ENCODE data around the gene COL13A1. TPM values are rescaled to one million over a fixed set of nuclear protein-coding genes. Genes with fewer than 3 reads are reported as not detected.

COL13A1 gene
- total and polyA plus RNA-seq, 2 donors (not counting 1 experiment from before 2014, with no cell fraction given) = 5.7 to 7.4 TPM

GRCh38 chr10:69880301-69881081 is 78.8 kb downstream of the COL13A1 start:
- no peaks in the 10 kb centered on the region for H3K79me2 ChIP-seq (ENCODE audit: control insufficient read depth, insufficient read depth, low read length)
- no peak overlapping the region for H3K4me2 ChIP-seq (ENCODE audit: extremely low read depth, insufficient read depth, low read length)
- no peaks in the 10 kb centered on the region for H3K9me3 ChIP-seq (ENCODE audit: control insufficient read depth, insufficient read depth, low read depth, low read length)
- peaks cover 2% of the 10 kb centered on the region for H3K4me1 ChIP-seq (ENCODE audit: control insufficient read depth, extremely low read depth, insufficient read depth, low read length)
- TF ChIP-seq CTCF (conservative IDR thresholded peaks at IDR 0.05 in 1 of 2, IDR thresholded peaks at IDR 0.05 in 1 of 2; ENCODE audit: low read depth in 1 of 2, low read length in 2 of 2) = no peak
- no peak for TF ChIP-seq EZH2 (IDR thresholded peaks at IDR 0.05; ENCODE audit: low read length, missing control alignments)
- no peak overlapping the region for H3K9ac ChIP-seq (ENCODE audit: insufficient read depth, low read length)
- no peak overlapping the region for H3K27ac ChIP-seq (ENCODE audit: insufficient read depth, low read length)
- no peaks in the 10 kb centered on the region for H3K27me3 ChIP-seq (ENCODE audit: control insufficient read depth, insufficient read depth, low read length)
- DNase-seq (ENCODE audit: low read depth in 2 of 2) = no peak
- no peak overlapping the region for H3K4me3 ChIP-seq (replicated peaks in 1 of 4; ENCODE audit: control extremely low read depth in 1 of 4, insufficient read depth in 1 of 4, low read depth in 3 of 4, low read length in 4 of 4)
- no peaks in the 10 kb centered on the region for H3K36me3 ChIP-seq (ENCODE audit: control insufficient read depth, insufficient read depth, low read length)
- H2AFZ ChIP-seq (ENCODE audit: low read length) = no peak overlapping the region
- H4K20me1 ChIP-seq (ENCODE audit: control insufficient read depth, extremely low read depth, insufficient read depth, low read length) = no peaks in the 10 kb centered on the region

- no peak for DNase-seq (ENCODE audit: low read depth in 2 of 2)
- Histone ChIP-seq H4K20me1 (ENCODE audit: control insufficient read depth, extremely low read depth, insufficient read depth, low read length) (no peaks in the 10 kb centered on the region), H3K9me3 (ENCODE audit: control insufficient read depth, insufficient read depth, low read depth, low read length) (no peaks in the 10 kb centered on the region), H3K36me3 (ENCODE audit: control insufficient read depth, insufficient read depth, low read length) (no peaks in the 10 kb centered on the region), H3K27me3 (ENCODE audit: control insufficient read depth, insufficient read depth, low read length) (no peaks in the 10 kb centered on the region), H3K4me1 (ENCODE audit: control insufficient read depth, extremely low read depth, insufficient read depth, low read length) (peaks cover 3% of the 10 kb centered on the region), H2AFZ (ENCODE audit: low read length) (no peak overlapping the region), H3K4me3 (replicated peaks in 1 of 4; ENCODE audit: control extremely low read depth in 1 of 4, insufficient read depth in 1 of 4, low read depth in 3 of 4, low read length in 4 of 4) (no peak overlapping the region), H3K9ac (ENCODE audit: insufficient read depth, low read length) (no peak overlapping the region), H3K79me2 (ENCODE audit: control insufficient read depth, insufficient read depth, low read length) (no peaks in the 10 kb centered on the region), H3K27ac (ENCODE audit: insufficient read depth, low read length) (no peak overlapping the region), H3K4me2 (ENCODE audit: extremely low read depth, insufficient read depth, low read length) (no peak overlapping the region)
- no peak for TF ChIP-seq EZH2 (IDR thresholded peaks at IDR 0.05; ENCODE audit: low read length, missing control alignments)
- TF ChIP-seq CTCF (conservative IDR thresholded peaks at IDR 0.05 in 1 of 2, IDR thresholded peaks at IDR 0.05 in 1 of 2; ENCODE audit: low read depth in 1 of 2, low read length in 2 of 2) = no peak
These were observed 79.5 kb downstream of the COL13A1 start for GRCh38 chr10:69881202-69881601.

- H2AFZ ChIP-seq (ENCODE audit: low read length) = no peak overlapping the region
- H3K4me2 ChIP-seq (ENCODE audit: extremely low read depth, insufficient read depth, low read length) = no peak overlapping the region
- H3K4me3 ChIP-seq (replicated peaks in 1 of 4; ENCODE audit: control extremely low read depth in 1 of 4, insufficient read depth in 1 of 4, low read depth in 3 of 4, low read length in 4 of 4) = no peak overlapping the region
- H3K4me1 ChIP-seq (ENCODE audit: control insufficient read depth, extremely low read depth, insufficient read depth, low read length) = peaks cover 3% of the 10 kb centered on the region
- no peak overlapping the region for H3K27ac ChIP-seq (ENCODE audit: insufficient read depth, low read length)
- no peak for DNase-seq (ENCODE audit: low read depth in 2 of 2)
- H3K79me2 ChIP-seq (ENCODE audit: control insufficient read depth, insufficient read depth, low read length) = no peaks in the 10 kb centered on the region
- H4K20me1 ChIP-seq (ENCODE audit: control insufficient read depth, extremely low read depth, insufficient read depth, low read length) = no peaks in the 10 kb centered on the region
- no peak overlapping the region for H3K9ac ChIP-seq (ENCODE audit: insufficient read depth, low read length)
- H3K9me3 ChIP-seq (ENCODE audit: control insufficient read depth, insufficient read depth, low read depth, low read length) = no peaks in the 10 kb centered on the region
- no peak for TF ChIP-seq EZH2 (IDR thresholded peaks at IDR 0.05; ENCODE audit: low read length, missing control alignments)
- no peak for TF ChIP-seq CTCF (conservative IDR thresholded peaks at IDR 0.05 in 1 of 2, IDR thresholded peaks at IDR 0.05 in 1 of 2; ENCODE audit: low read depth in 1 of 2, low read length in 2 of 2)
- H3K27me3 ChIP-seq (ENCODE audit: control insufficient read depth, insufficient read depth, low read length) = no peaks in the 10 kb centered on the region
- H3K36me3 ChIP-seq (ENCODE audit: control insufficient read depth, insufficient read depth, low read length) = no peaks in the 10 kb centered on the region
These were observed 81.8 kb downstream of the COL13A1 start for GRCh38 chr10:69883310-69884023.
